HG03103 (cell line): Measurements from ENCODE around the gene MYCN.
"Not testable (repeated sequence)": the region's sequence is repeated elsewhere in the genome, so short reads cannot be mapped to it uniquely, and the experiment has no call there.

Experiments used
- ATAC-seq: cut with Tn5 transposase; IDR thresholded peaks from one replicate; pipeline ENCODE4 v1.9.1; 2021; ENCODE audit warnings: low read depth; ENCODE audit not compliant: unreplicated experiment

MYCN gene

DNA sequence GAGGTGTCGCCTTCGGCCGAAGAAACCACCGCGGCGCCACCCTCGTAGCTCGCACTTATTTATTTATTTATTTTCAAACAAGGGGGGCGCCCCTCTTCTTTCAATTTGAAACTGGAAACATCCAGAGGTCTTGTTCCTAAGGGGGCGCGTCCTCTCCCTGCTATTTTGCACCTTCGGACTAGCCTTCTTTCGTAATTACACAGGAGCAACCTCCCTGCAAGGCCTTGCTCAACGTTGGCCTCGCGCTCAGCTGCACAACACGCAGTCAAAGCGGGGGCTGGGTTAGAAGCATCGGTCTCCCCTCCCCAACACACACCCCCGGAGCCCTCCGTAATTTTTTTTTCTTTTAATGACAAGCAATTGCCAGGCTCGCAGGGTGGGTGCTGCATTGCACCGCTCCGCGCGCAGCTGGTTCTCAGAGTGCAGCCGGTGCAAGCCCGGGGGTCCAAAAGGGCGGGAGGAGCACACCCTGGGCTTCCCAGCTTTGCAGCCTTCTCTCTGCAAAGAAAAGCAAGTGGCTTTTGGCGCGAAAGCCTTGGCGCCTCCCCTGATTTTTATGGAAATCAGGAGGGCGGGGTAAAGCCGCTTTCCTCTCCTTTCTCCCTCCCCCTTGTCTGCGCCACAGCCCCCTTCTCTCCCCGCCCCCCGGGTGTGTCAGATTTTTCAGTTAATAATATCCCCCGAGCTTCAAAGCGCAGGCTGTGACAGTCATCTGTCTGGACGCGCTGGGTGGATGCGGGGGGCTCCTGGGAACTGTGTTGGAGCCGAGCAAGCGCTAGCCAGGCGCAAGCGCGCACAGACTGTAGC is at the start of gene MYCN:
Gene MYCN, plus strand, starts transcription at position 697 of the 807 bp plus-strand sequence. CDS start 1,515 bp downstream, outside the sequence.
- ATAC-seq, result no peak

DNA sequence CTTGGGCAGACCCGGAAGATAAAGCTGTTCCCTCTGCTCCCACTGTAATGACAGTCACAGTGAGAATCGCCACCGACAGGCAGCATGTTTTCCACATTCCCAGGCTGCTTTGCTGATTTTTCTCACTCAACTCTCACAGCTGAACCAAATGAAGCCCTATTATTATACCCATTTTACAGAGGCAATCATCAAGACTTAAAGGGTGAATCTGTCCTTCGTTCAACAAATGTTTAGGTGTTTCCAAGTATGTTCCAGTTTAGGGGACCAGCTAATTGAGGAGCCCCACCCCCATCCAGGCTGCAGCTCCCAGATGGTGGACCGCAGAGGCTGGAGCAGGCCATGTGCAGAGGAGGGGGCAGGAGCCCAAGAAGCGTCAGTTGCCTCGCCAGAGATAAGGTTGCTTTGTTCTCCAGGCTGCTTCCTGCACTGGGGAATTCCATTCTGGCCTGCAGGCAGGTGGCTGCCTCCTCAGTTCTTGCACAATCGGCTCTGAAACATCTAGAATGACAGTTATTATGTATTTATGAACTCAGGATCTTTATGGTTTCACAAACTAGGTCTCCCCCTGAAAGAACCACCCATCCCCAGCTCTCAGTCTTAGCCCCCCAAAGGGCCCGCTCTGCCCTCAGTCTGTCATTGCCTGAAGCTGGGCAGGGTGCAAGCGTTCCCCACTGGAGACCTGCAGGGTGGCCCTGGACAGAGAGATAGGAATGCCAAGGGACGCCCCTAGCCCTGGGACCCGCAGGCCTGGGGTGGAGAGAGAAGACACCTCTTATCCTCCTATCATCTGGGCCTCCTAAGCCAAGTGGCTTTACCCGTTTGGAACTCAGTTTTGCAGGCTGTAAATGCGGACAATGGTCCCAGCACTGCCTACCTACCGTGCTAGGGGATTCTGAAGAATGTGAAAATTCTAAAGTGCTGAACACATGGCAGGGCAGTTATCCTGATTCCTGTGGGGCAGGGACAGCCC is 49.1 kb upstream of the MYCN start:
- no peak for ATAC-seq

DNA sequence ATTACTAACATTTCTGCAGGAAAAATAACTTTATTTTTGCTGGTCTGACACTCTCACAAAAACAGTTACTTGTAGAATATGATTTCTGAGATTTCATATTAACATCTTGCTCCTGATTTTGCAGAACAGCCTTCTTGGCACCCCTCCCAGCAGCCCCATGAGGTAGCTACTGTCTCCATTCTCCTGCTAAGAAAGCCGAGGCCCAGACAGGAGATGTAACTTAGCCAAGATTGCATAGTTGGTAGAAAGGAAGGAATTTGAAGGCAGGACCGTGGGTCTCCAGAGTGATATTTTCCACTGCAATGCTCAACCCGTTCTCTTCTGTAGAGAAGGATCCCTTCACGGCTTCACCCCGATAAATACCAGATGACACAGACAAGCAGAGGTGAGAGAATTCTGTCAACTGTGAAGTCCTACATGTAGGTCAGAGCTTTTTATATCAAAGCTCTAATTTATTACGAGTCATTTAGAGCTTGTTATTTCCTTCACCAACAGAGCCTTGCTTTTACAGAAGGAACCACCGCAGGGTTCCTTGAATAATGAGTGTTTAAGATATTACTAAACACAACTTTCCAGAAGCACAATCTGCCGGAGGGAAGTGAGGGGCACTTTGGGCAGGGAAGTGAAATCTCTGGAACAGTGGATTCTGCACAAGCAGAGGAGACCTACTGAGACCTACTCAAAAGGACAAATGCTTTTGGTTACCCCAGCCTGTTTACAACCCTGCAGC is 48.0 kb upstream of the MYCN start:
- ATAC-seq, result no peak

DNA sequence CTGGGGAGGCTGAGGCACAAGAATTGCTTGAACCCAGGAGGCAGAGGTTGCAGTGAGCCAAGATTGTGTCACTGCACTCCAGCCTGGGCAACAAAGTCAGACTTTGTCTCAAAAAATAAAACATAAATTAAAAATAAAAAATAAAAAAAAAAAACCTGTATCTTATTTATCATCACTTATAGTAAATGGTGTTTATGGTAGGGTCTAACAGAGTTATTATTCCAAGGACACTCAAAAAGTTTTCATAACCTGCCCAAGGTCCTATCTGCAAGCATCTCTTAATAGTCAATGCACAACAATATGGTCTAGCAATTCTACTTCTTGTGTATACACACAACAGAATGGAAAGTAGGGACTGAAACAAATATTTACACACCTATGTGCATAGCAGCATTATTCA is 47.3 kb upstream of the MYCN start:
- ATAC-seq, result no peak

DNA sequence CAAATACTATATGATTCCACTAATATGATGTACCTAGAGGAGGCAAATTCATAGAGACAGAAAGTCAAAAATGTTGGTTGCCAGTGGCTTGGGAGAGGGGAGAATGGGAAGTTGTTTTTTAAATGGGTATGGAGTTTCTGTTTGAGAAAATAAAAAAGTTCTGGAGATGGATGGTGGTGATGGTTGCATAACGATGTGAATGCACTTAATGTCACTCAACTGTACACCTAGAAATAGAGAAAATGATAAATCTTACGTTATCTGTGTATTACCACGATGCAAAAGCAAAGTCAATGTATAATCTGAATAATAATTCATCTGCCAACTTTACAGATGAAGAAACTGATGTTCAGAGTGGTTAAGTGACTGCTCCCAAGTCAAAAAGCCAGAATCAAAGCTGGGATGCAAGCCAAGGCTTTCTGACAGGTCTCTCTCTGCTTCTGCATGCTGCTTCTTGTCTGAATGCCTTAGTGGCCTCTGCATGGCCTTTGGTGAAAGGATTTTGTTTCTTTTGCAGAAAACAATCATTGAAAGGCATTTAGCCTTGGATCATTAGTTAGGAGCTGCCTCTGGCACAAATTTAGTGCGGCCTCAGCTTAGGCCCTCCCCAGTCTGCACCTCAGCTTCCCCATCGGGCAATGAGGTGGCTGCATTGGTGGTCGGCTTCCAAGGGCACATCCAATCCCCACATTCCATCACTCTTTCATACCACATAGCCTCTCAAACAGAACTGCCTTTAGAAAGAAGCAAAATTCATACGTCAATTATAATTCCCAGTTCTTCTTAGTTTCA is 46.5 kb upstream of the MYCN start:
- ATAC-seq, result no peak

DNA sequence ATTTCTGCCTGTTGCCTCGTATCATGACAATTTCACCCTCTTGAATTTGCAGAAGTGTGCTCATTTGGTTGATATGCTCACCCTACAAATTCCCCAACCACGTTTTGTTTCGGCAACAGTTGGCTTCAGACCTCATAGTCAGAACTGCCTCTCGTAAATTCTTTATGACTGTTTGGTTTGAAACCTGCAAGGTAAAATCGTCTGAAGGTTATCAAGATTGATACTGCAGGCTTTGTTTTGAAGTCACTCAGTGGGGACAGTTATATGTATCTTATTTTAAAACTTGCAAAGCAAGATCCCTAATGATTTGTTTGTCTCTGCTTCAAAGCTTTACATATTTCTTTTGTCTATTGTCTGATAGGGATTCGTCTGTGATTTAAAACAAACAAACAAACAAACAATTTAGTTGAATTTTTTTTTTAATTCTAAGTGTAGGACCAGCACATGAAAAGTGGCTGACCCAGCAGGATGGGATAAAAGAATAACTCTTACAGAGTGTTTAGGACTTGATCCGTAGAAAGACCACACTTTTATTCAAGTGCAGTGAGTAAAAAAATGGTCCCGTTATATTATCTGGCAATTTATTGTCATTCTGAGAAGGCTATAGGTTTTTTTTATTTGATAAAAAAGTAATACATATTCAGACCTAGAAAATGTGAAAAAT is 45.7 kb upstream of the MYCN start:
- no peak for ATAC-seq

DNA sequence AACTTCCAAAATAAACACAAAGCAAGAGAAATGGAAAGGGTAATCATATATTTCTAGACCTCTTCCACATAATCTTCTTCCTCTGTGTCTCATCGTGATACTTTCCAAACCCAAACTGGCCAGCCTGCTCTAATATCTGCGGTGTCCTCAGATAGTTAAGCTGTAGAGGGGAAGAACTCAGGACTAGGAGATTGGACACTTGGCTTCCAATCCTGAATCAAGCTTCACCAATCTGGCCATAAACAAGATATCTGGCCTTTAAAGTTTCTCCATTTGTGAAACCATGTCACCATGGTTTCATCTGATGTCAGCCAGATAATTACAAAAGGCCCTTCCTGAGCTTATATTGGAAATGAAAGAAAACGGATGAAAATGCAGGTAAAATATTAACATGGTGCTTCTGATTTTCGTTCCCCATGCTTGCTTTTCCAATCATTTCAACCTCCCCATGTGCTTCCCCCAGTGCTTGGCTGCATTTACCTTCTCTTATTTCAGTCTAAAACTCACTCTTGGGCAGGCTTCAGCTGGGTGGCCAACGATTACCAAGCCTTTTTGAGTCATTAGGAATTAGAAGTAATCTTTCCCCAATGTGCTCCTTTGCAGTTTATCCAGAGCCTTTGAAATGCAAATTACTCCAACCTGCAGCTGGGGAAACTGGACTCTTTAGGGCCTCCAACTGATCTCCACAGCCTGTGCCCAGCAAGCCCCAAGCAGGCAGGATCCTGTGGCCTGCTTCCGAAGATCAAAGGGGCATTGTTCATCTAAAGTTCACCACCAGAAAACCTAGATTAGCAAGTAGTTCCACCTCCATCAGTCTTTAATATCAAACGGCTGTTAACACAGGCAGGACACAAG is 44.5 kb upstream of the MYCN start:
- no peak for ATAC-seq

DNA sequence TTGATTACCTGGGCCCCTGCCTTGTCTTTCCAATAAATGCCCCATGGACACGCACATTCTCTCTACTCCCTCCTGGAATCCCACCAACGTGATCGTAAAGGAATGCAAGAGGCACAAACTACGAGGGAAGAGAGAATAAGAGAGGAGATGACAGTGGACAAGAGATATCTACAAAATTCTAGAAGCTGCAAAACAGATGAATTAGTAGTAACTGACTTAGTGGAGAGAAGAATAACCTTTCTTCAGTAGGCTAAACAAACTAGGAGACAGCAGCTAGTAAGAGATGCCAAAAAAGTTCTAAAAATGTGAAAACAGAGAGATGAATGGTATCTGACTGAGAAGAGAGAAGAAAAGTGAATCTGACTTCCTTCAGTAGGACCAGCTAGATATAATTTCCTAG is 43.5 kb upstream of the MYCN start:
- no peak for ATAC-seq

DNA sequence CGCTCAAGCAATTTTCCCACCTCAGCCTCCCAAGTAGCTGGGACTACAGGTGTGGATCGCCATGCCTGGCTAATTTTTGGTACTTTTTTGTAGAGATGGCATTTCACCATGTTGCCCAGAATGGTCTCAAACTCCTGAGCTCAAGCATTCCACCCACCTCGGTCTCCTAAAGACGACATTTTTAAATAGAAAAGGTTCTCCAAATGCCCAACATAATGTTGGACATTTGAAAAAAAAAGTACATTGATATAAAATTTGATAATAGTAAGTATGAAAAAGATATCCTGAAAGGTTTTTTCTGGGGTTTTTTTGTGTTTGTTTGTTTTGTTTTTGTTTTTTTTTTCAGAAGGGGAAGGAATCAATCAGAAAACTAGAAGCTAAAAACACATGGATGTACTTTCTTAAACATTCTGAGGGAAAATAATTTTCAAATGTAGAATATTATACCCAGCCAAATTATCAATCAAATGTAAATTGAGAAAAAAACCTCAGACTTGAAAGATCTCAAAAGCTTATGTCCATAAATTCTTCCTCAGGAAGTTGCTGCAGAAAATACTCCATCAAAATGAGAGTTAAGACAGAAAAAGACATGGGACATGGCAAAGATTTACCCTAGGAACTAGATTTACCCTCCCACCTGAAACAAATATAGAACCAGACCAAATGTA is 42.8 kb upstream of the MYCN start:
- ATAC-seq, result no peak

DNA sequence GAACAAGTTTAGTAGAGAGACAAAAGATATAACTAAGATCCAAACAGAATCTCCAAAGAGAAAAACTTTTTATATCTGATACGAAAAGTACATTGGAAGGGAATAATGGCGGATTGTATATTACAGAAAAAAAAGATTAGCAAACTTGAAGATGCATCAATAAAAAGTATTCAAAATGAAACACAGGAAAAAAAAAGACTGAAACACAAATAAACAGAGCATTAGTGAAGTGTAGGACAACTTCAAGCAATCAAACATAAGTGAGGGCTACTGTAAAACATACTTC is 41.1 kb upstream of the MYCN start:
- no peak for ATAC-seq

DNA sequence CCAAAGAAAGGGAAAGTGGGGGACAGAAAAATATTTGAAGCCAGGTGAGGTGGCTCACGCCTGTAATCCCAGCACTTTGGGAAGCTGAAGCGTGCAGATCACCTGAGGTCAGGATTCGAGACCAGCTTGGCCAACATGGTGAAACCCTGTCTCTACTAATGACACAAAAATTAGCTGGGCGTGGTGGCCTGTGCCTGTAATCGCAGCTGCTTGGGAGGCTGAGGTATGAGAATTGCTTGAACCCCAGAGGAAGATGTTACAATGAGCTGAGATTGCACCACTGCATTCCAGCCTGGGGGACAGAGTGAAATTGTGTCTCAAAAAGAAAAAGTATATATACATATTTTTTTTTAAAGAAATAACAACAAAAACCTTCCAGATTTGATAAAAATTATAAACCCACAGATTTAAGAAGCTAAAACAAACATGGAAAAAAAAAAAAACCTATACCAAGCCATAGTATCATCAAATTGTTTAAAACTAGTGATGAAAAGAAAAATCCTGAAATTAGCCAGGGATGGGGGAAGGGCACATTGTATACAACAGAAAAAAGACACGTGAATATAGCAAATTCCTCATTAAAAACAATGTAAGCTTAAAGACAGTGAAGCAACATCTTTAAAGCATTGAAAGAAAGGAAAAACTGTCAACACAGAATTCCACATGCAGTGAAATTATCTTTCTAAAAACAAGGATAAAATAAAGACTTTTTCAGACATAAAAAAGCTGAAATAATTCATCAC is 40.4 kb upstream of the MYCN start:
- no peak for ATAC-seq

DNA sequence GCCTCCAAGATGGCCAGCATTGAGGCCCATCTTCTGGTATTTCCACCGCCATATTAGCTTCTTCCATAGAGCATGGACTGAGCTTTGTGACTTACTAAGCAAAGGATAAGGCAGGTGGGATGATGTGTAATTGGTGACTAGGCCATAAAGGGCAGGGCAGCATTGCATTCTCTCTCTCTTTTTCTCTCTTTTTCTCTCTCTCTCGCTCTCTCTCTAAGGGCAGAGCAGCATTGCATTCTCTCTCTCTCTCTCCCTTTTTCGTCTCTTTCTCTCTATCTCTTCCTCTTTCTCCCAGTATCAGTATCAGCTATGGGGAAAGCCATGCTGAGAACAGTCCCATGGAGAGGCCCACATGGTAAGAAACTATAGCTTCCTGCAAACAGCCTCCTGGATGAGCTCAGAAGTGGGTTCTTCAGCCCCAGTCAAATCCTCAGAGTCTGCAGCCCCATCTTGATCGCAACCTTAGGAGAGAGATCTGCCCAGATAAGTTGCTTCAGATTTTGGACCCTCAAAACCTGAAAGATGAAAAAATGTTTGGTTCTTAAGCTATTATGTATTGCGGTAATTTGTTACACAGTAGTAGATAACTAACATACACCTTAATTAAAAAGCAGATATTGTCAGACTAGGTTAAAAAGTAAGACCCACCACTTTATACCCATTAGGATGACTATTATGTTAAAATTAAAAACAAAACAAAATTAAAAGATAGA is 39.1 kb upstream of the MYCN start:
- ATAC-seq, result no peak

DNA sequence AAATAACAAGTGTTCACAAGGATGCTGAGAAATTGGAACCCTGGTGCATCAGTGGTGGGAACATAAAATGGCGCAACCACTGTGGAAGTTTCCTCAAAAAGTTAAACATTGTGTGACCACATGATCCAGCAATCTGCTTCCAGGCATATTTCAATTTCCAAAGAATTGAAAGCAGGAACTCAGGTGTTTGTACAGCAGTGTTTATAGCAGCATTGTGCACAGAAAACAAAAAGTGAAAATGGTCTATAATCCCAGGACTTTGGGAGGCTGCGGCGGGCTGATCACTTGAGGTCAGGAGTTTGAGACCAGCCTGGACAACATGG is 38.6 kb upstream of the MYCN start:
- ATAC-seq, result no peak

DNA sequence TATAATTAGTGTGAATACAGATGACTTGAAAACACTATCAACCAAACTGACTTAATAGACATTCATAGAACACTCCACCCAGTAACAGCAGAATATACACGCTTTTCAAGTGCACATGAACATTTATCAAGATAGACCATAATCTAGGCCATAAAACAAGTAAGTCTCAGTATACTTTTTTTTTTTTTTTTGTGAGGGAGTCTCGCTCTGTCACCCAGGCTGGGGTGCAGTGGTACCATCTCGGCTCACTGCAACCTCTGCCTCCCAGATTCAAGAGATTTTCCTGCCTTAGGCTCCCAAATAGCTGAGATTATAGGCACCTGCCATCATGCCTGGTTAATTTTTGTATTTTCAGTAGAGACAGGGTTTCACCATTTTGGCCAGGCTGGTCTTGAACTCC is 36.4 kb upstream of the MYCN start:
- not testable (repeated sequence) for ATAC-seq

DNA sequence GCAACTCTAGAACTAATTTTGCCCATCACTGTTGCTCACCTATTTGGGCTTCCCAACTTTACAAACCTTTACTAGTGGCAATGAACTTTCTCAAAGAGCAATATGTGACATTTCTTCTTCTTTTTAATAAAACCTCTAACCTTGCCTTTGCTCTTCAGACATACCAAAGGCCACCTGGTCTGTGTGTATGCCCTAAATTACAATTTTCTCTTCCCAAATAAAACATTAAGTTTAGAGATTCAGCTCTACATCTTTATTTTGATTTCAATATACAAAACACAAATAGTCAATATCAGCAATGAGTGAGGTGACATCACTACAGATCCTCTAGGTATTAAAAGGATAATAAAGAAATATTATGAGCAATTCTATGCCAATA is 35.1 kb upstream of the MYCN start:
- ATAC-seq, result no peak

DNA sequence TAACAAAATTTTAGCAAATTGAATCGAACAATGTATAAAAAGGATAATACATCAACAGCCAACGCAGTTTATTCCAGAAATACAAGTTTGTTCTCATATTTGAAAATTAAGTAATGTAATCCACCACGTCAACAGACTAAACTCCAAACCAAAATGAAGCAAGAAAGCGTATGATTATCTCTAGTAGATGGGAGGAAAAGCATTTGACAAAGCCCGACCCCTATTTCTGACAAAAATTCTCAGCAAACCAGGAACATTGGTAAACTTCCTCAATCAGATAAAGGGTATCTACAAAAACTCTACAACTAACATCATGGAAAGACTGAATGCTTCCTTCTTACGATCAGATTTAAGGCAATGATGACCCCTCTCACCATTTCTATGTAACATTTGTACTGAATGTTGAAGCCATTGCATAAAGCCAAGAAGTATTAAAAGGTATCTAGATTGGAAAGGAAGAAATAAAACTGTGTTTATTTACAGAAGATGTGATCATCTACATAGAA is 34.3 kb upstream of the MYCN start:
- no peak for ATAC-seq

DNA sequence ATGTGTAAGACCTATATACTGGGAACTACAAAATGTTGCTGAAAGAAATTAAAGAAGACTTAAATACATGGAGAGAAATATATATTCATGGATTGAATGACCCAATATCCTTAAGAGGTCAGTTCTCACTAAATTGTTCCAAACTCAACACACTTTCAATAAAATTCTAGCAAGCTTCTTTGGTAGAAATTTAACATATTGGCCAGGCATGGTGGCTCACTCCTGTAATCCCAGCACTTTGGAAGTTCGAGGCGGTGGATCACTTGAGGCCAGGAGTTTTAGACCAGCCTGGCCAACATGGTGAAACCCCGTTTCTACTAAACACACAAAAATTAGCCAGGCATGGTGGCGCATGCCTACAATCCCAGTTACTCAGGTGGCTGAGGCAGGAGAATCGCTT is 33.6 kb upstream of the MYCN start:
- ATAC-seq, result no peak
